ENCODE measurements around the gene IL17B. TPM values are rescaled to one million over a fixed set of nuclear protein-coding genes. Genes with fewer than 3 reads are reported as not detected.

Gene IL17B
- total RNA-seq, 1 experiment from 2014 or later, result not detected

GRCh38 chr5:149352169-149352568 is 26.9 kb downstream of the IL17B start:
- Mint-ChIP-seq H3K36me3 (ENCODE audit: insufficient read depth, unreplicated experiment) (peaks cover 81% of the 10 kb centered on the region), H3K4me3 (ENCODE audit: unreplicated experiment) (no peak overlapping the region)
- no peak for TF ChIP-seq CTCF (IDR thresholded peaks at IDR 0.05; ENCODE audit: insufficient read depth in 1 of 2, low read depth in 1 of 2, low read length in 1 of 2, severe bottlenecking in 1 of 2, unreplicated experiment in 1 of 2)

GRCh38 chr5:149349382-149349781 is 29.7 kb downstream of the IL17B start:
- Mint-ChIP-seq H3K4me3 (ENCODE audit: unreplicated experiment) (no peak overlapping the region), H3K27ac (ENCODE audit: unreplicated experiment) (no peak overlapping the region), H3K4me1 (ENCODE audit: low read depth, unreplicated experiment) (no peaks in the 10 kb centered on the region), H3K9me3 (ENCODE audit: unreplicated experiment) (no peaks in the 10 kb centered on the region), H3K27me3 (ENCODE audit: insufficient read depth, unreplicated experiment) (no peaks in the 10 kb centered on the region), H3K36me3 (ENCODE audit: insufficient read depth, unreplicated experiment) (peaks cover 92% of the 10 kb centered on the region)
- no peaks in the 10 kb centered on the region; the same call in 1 of the 2 replicates for H3K4me1 ChIP-seq
- H3K4me3 ChIP-seq (ENCODE audit: low read depth, low read length), result no peak overlapping the region
- CTCF ChIA-PET, result no interaction called here
- no peaks in the 10 kb centered on the region for H3K9me3 ChIP-seq
- POLR2A ChIA-PET, result no interaction called here
- no peak for TF ChIP-seq CTCF (IDR thresholded peaks at IDR 0.05; ENCODE audit: insufficient read depth in 1 of 2, low read depth in 1 of 2, low read length in 1 of 2, severe bottlenecking in 1 of 2, unreplicated experiment in 1 of 2)
- no TSS peak for BruUV-seq (replicated peaks)
- intact Hi-C loops (cut with micrococcal nuclease; ENCODE audit: unreplicated experiment), result no loop called here
- peaks cover 12% of the 10 kb centered on the region for H3K36me3 ChIP-seq (ENCODE audit: control insufficient read depth, insufficient read depth, low read length)
- no peaks in the 10 kb centered on the region for H3K27me3 ChIP-seq (replicated peaks; ENCODE audit: control insufficient read depth, insufficient read depth, low read length)
- no peak for DNase-seq

More at GRCh38 chr5:149352169-149352568, 26.9 kb downstream of the IL17B start:
- H3K4me1 ChIP-seq, result peaks cover 3% of the 10 kb centered on the region
- no peak for DNase-seq
- Mint-ChIP-seq H3K27ac (ENCODE audit: unreplicated experiment) (no peak overlapping the region), H3K27me3 (ENCODE audit: insufficient read depth, unreplicated experiment) (no peaks in the 10 kb centered on the region), H3K9me3 (ENCODE audit: unreplicated experiment) (no peaks in the 10 kb centered on the region), H3K4me1 (ENCODE audit: low read depth, unreplicated experiment) (no peaks in the 10 kb centered on the region)
- H3K27me3 ChIP-seq (replicated peaks; ENCODE audit: control insufficient read depth, insufficient read depth, low read length), result no peaks in the 10 kb centered on the region
- CTCF ChIA-PET, result no interaction called here
- H3K4me3 ChIP-seq (ENCODE audit: low read depth, low read length), result no peak overlapping the region
- BruUV-seq (replicated peaks), result no TSS peak
- intact Hi-C loops (cut with micrococcal nuclease; ENCODE audit: unreplicated experiment), result no loop called here
- no peaks in the 10 kb centered on the region for H3K9me3 ChIP-seq
- peaks cover 12% of the 10 kb centered on the region for H3K36me3 ChIP-seq (ENCODE audit: control insufficient read depth, insufficient read depth, low read length)
- POLR2A ChIA-PET, result no interaction called here

- H3K27me3 ChIP-seq (replicated peaks; ENCODE audit: control insufficient read depth, insufficient read depth, low read length), result no peaks in the 10 kb centered on the region
- Mint-ChIP-seq H3K4me3 (ENCODE audit: unreplicated experiment) (no peak overlapping the region), H3K36me3 (ENCODE audit: insufficient read depth, unreplicated experiment) (peaks cover 84% of the 10 kb centered on the region), H3K4me1 (ENCODE audit: low read depth, unreplicated experiment) (no peaks in the 10 kb centered on the region), H3K9me3 (ENCODE audit: unreplicated experiment) (no peaks in the 10 kb centered on the region), H3K27me3 (ENCODE audit: insufficient read depth, unreplicated experiment) (no peaks in the 10 kb centered on the region), H3K27ac (ENCODE audit: unreplicated experiment) (no peak overlapping the region)
- POLR2A ChIA-PET, result no interaction called here
- CTCF ChIA-PET, result no interaction called here
- H3K4me1 ChIP-seq, result no peaks in the 10 kb centered on the region; the same call in 1 of the 2 replicates
- no peak overlapping the region for H3K4me3 ChIP-seq (ENCODE audit: low read depth, low read length)
- intact Hi-C loops (cut with micrococcal nuclease; ENCODE audit: unreplicated experiment), result no loop called here
- DNase-seq, result no peak
- H3K9me3 ChIP-seq, result no peaks in the 10 kb centered on the region
- no peak for TF ChIP-seq CTCF (IDR thresholded peaks at IDR 0.05; ENCODE audit: insufficient read depth in 1 of 2, low read depth in 1 of 2, low read length in 1 of 2, severe bottlenecking in 1 of 2, unreplicated experiment in 1 of 2)
- no TSS peak for BruUV-seq (replicated peaks)
- peaks cover 12% of the 10 kb centered on the region for H3K36me3 ChIP-seq (ENCODE audit: control insufficient read depth, insufficient read depth, low read length)
Observed at GRCh38 chr5:149348518-149348917, 30.6 kb downstream of the IL17B start.
